Liver (tissue), 3 donors: ENCODE results near the gene FAM53B.

Experiments used
- RAD21 ChIP-seq, 2 donors: IDR thresholded peaks; 2 replicates each; pipeline ENCODE4 v1.6.1; 2016; ENCODE audit warnings: antibody characterized with exemption in 2 of 2, mild to moderate bottlenecking in 2 of 2
- TF ChIP-seq, protein P1 (sequence below): fragments of 150-350 bp; IDR thresholded peaks from 2 replicates; pipeline ENCODE4 v1.5.1; 2017; ENCODE audit warnings: improper control_type of control experiment, low read depth, low read length; ENCODE audit not compliant: missing input control
- TF ChIP-seq, protein P2 (sequence below): IDR thresholded peaks from 2 replicates; pipeline ENCODE4 v1.6.1; 2016; ENCODE audit warnings: antibody characterized with exemption
- donor health status: healthy.
- donor health status: healthy.

DNA sequence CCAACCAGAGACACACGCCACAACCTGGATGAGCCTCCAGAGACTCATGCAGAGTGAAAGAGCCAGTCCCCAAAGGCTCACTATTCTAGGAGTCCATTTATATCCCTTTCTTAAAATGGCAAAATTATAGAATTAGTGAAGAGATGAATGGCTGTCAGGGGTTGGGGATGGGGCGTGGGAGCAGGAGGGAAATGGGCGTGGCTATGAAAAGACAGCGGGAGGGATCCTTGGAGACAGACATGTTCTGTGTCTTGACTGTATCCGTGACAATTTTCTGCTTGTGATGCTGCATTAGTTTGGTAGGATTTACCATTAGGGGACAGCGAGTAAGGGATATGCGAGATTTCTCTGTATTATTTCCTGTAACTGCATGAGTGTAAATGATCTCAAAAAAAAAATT, 33.0 kb downstream of the FAM53B start:
- TF ChIP-seq, protein P1, sequence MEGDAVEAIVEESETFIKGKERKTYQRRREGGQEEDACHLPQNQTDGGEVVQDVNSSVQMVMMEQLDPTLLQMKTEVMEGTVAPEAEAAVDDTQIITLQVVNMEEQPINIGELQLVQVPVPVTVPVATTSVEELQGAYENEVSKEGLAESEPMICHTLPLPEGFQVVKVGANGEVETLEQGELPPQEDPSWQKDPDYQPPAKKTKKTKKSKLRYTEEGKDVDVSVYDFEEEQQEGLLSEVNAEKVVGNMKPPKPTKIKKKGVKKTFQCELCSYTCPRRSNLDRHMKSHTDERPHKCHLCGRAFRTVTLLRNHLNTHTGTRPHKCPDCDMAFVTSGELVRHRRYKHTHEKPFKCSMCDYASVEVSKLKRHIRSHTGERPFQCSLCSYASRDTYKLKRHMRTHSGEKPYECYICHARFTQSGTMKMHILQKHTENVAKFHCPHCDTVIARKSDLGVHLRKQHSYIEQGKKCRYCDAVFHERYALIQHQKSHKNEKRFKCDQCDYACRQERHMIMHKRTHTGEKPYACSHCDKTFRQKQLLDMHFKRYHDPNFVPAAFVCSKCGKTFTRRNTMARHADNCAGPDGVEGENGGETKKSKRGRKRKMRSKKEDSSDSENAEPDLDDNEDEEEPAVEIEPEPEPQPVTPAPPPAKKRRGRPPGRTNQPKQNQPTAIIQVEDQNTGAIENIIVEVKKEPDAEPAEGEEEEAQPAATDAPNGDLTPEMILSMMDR, result no peak
- TF ChIP-seq RAD21 (IDR thresholded peaks at IDR 0.05), result no peak
- TF ChIP-seq, protein P2, sequence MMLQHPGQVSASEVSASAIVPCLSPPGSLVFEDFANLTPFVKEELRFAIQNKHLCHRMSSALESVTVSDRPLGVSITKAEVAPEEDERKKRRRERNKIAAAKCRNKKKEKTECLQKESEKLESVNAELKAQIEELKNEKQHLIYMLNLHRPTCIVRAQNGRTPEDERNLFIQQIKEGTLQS, result no peak
